Memory B cell (primary cell): ENCODE results near the gene RUFY2.

Experiments used
- ATAC-seq: fragments of 150-1000 bp; cut with Tn5 transposase; 2 replicates; pipeline ENCODE4 v1.10.0; 2021; ENCODE audit warnings: low read depth, mild to moderate bottlenecking, moderate library complexity
- DNase-seq, 2 donors: peaks; one replicate each; pipeline ENCODE4 v3.0.0; 2022; ENCODE audit warnings: low spot score in 2 of 2
- H3K27ac Mint-ChIP-seq: one replicate; pipeline ENCODE4 v1.8.0; 2022; ENCODE audit warnings: mild to moderate bottlenecking, moderate library complexity, mixed read lengths
- H3K27me3 Mint-ChIP-seq: one replicate; pipeline ENCODE4 v1.8.0; 2022; ENCODE audit warnings: mixed read lengths
- H3K36me3 Mint-ChIP-seq: one replicate; pipeline ENCODE4 v1.8.0; 2022; ENCODE audit warnings: mild to moderate bottlenecking, mixed read lengths
- H3K4me1 Mint-ChIP-seq: one replicate; pipeline ENCODE4 v1.8.0; 2022; ENCODE audit warnings: mixed read lengths
- H3K4me3 Mint-ChIP-seq: one replicate; pipeline ENCODE4 v1.8.0; 2022; ENCODE audit warnings: mild to moderate bottlenecking, moderate library complexity, mixed read lengths
- H3K9me3 Mint-ChIP-seq: one replicate; pipeline ENCODE4 v1.8.0; 2022; ENCODE audit warnings: mixed read lengths

Gene RUFY2

DNA sequence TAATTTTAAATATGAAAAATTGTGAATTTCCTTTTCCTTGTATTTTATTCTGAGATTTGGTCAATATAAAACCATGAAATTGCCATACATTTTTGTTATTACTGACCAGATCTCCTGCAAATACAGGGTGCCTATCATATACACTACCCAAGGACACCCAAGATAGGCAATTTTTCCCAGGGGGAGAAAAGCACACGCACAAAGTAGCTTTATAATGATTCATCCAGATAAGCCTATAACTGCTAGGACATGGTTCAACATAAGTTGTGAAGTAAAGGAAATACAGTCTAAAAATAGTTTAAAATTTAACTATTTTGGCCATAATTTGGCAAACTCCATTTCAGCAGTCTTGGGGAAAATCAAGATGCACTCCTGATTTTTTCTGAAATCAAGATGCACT lies 4.8 kb downstream of the RUFY2 start:
- Mint-ChIP-seq H3K27me3 (no peaks in the 10 kb centered on the region), H3K4me1 (peaks cover 14% of the 10 kb centered on the region), H3K36me3 (peaks cover 7% of the 10 kb centered on the region), H3K4me3 (no peak overlapping the region), H3K9me3 (no peaks in the 10 kb centered on the region), H3K27ac (no peak overlapping the region)
- no peak for DNase-seq
- ATAC-seq, result no peak

DNA sequence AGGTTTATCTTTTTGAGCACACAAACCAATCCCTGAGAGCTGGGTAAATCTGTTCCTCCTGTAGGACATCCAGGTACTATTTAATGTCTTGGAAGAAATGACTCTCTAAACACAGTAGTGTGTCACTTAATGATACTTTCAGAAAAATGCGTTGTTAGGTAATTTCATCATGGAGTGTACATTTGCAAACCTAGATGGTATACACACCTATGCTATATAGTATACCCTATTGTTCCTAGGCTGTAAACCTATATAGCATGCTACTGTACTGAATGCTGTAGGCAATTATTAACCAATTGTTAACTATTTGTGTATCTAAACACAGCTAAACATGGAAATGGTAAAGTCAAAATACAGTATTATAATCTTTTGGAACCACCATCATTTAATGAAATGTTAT lies 10.1 kb downstream of the RUFY2 start:
- peaks cover 2% of the 10 kb centered on the region for H3K4me1 Mint-ChIP-seq
- ATAC-seq, result no peak
- H3K9me3 Mint-ChIP-seq, result no peaks in the 10 kb centered on the region
- H3K27ac Mint-ChIP-seq, result no peak overlapping the region
- H3K27me3 Mint-ChIP-seq, result no peaks in the 10 kb centered on the region
- DNase-seq, result no peak
- H3K4me3 Mint-ChIP-seq, result no peak overlapping the region
- peaks cover 14% of the 10 kb centered on the region for H3K36me3 Mint-ChIP-seq

DNA sequence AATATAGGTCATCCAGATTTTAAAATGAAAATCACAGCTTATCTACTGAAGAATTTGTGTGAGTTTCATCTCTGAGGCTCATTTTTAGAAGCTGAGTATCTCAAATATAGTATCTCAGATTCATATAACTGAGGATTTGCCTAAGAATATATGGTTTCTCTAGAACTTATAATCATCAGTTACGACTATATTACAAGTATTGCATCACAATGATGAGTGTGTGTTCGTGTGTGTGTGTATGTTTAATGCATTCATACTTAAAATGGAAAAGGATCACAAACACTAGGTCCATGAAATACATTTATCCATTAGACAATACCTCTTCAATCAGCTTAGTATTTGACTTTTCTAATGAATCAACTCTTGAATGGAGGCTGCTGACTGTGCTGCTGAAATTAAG lies 21.3 kb downstream of the RUFY2 start:
- DNase-seq, result no peak
- no peak for ATAC-seq

DNA sequence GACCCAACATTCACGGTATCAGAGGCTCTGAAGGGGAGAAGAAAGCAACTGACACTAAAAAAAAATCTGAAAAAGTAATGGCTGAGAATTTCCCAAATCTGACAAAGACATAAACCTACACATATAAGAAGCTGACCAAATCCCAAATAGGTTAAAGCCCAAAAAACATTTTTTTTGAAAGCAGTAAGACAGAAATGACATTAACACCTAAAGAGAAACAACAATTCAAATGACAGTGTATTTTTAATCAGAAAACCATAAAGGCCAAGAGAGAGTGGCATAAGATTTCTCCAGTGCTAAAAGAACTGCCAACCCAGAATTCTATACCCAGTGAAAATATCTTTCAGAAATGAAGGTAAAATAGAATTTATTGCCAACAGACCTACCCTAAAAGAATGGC lies 35.5 kb downstream of the RUFY2 start:
- no peak for DNase-seq
- Mint-ChIP-seq H3K27ac (no peak overlapping the region), H3K4me1 (no peaks in the 10 kb centered on the region), H3K27me3 (no peaks in the 10 kb centered on the region), H3K36me3 (peaks cover 37% of the 10 kb centered on the region), H3K9me3 (peaks cover 6% of the 10 kb centered on the region), H3K4me3 (no peak overlapping the region)
- ATAC-seq, result no peak

More for the DNA sequence above, 21.3 kb downstream of the RUFY2 start:
- no peaks in the 10 kb centered on the region for H3K4me1 Mint-ChIP-seq
- no peak overlapping the region for H3K27ac Mint-ChIP-seq
- no peak overlapping the region for H3K4me3 Mint-ChIP-seq
- H3K27me3 Mint-ChIP-seq, result no peaks in the 10 kb centered on the region
- peaks cover 11% of the 10 kb centered on the region for H3K36me3 Mint-ChIP-seq
- H3K9me3 Mint-ChIP-seq, result no peaks in the 10 kb centered on the region

DNA sequence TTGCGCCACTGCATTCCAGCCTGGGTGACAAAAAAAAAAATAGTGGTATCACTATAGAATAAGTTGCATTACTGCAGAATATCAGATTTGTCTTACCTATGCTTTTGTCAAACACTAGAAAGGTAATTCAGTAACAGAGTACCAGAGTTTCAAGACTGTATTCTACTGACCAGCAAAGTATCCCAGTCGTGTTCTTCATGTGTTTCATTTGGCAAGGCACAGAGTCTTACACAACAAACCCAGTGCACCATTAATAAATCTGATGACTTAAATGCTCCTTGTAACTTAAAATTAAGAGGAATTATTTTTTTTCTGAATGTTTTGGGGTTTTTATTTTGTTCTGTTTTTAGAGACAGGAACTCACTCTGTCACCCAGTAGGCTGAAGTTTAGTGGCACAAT lies 40.0 kb downstream of the RUFY2 start:
- no peaks in the 10 kb centered on the region for H3K4me1 Mint-ChIP-seq
- no peaks in the 10 kb centered on the region for H3K27me3 Mint-ChIP-seq
- H3K4me3 Mint-ChIP-seq, result no peak overlapping the region
- no peak for ATAC-seq
- H3K9me3 Mint-ChIP-seq, result peaks cover 3% of the 10 kb centered on the region
- H3K27ac Mint-ChIP-seq, result no peak overlapping the region
- peaks cover 19% of the 10 kb centered on the region for H3K36me3 Mint-ChIP-seq
- DNase-seq, result no peak

DNA sequence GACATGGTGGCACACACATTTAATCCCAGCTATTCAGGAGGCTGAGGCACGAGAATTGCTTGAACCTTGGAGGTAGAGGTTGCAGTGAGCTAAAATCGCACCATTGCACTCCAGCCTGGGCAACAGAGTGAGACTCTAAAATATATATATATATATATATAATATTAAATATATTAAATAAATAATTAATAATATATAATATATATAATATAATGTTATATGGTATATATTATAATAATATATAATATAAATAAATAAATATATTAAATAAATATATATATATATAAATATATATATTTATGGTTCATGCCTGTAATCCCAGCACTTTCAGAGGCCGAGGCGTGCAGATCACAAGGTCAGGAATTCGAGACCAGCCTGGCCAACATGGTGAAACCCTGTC lies 40.5 kb downstream of the RUFY2 start:
- no peak overlapping the region for H3K27ac Mint-ChIP-seq
- no peaks in the 10 kb centered on the region for H3K27me3 Mint-ChIP-seq
- H3K9me3 Mint-ChIP-seq, result peaks cover 3% of the 10 kb centered on the region
- no peaks in the 10 kb centered on the region for H3K4me1 Mint-ChIP-seq
- ATAC-seq (no peak), DNase-seq (no peak)
- no peak overlapping the region for H3K4me3 Mint-ChIP-seq
- peaks cover 16% of the 10 kb centered on the region for H3K36me3 Mint-ChIP-seq

DNA sequence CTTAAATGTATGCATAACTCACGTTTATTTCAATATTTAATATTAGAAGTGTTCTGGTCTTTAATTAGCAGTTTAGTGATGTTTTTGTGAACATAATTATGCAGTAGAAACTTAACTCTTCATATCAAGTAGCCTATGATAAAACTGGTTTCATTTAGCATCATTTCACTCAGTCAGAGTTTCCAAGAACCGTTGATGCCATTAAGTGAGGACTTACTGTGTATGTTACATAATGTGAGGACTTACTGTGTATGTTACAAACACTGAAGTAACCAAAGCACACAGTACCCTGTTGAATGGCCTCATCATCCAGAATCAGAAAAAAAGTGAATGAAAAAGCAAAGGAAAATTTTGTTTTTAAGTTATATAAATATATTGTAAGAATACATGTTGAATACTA lies 41.5 kb downstream of the RUFY2 start:
- Mint-ChIP-seq H3K9me3 (peaks cover 3% of the 10 kb centered on the region), H3K27ac (no peak overlapping the region), H3K4me3 (no peak overlapping the region), H3K36me3 (peaks cover 12% of the 10 kb centered on the region), H3K27me3 (no peaks in the 10 kb centered on the region), H3K4me1 (no peaks in the 10 kb centered on the region)
- DNase-seq (no peak), ATAC-seq (no peak)

DNA sequence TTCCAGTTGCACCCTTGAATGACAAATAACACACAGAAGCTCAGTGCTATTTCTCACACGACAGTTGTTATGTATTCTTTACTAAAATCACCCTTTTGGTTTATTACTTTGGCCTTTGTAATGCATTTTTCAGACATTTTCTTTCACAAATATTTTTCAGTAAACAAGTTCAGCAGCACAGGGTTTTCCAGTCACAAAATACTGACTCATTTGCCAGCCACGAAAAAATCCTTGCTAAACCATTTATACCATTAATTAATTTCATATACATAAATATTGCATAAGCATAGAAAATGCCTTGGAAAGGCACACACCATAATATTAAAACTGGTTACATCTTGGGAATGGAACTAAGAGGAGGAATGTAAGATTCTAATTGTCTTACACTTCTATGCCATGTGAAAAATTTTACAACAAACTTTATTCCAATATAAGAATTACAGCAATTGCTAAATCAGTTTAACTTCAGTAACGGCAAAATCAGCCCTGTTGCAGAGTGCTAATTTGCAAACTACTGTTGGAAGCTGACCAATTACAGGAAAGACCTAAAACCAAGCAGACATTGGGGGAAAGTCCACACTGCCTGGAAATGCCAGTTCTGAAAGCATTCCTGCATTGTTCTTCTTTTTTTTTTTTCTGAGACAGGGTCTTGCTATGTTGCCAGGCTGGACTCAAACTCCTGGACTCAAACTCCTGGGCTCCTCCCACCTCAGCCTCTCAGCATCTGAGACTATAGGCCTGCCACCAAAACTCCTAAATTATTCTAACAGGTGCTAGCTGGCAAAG lies 42.8 kb downstream of the RUFY2 start:
- DNase-seq (no peak), ATAC-seq (no peak)
- no peaks in the 10 kb centered on the region for H3K27me3 Mint-ChIP-seq
- H3K27ac Mint-ChIP-seq, result peak overlapping the region; percentile 67
- H3K4me3 Mint-ChIP-seq, result no peak overlapping the region
- H3K36me3 Mint-ChIP-seq, result peaks cover 9% of the 10 kb centered on the region
- H3K4me1 Mint-ChIP-seq, result no peaks in the 10 kb centered on the region
- no peaks in the 10 kb centered on the region for H3K9me3 Mint-ChIP-seq

DNA sequence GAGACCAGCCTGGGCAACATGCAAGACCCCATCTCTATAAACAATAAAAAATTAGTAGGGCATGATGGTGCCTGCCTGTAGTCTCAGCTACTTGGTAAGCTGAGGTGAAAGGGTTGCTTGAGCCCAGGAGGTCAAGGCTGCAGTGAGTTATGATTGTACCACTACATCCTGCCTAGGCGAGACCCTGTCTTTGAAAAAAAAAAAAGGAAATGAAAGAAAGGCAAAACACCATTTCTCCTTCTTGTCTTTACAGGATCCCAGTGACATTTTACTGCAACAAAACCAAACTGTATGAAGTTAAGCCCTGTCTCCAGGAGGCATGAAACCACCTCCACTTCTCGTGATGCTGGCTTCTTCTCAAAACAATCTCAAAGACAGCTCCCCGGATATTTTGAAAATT lies 44.5 kb downstream of the RUFY2 start:
- Mint-ChIP-seq H3K36me3 (peaks cover 7% of the 10 kb centered on the region), H3K27ac (peak overlapping the region; percentile 45), H3K27me3 (no peaks in the 10 kb centered on the region), H3K4me3 (no peak overlapping the region), H3K4me1 (no peaks in the 10 kb centered on the region), H3K9me3 (no peaks in the 10 kb centered on the region)
- DNase-seq, result no peak
- no peak for ATAC-seq

DNA sequence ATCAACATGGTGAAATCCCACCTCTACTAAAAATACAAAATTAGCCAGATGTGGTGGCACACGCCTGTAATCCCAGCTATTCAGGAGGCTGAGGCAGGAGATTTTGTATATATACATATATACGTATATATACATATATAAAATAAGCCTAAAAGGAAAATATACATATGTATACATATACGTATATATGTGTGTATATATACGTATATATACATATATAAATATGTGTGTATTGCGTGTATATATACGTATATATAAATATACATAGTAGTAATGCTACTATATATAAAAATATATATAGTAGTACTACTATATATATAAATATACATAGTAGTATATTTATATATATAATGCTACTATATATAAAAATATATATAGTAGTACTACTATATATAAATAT lies 47.9 kb downstream of the RUFY2 start:
- DNase-seq (no peak), ATAC-seq (no peak)
- Mint-ChIP-seq H3K36me3 (peaks cover 8% of the 10 kb centered on the region), H3K4me3 (no peak overlapping the region), H3K4me1 (no peaks in the 10 kb centered on the region), H3K27ac (no peak overlapping the region), H3K9me3 (no peaks in the 10 kb centered on the region), H3K27me3 (no peaks in the 10 kb centered on the region)

DNA sequence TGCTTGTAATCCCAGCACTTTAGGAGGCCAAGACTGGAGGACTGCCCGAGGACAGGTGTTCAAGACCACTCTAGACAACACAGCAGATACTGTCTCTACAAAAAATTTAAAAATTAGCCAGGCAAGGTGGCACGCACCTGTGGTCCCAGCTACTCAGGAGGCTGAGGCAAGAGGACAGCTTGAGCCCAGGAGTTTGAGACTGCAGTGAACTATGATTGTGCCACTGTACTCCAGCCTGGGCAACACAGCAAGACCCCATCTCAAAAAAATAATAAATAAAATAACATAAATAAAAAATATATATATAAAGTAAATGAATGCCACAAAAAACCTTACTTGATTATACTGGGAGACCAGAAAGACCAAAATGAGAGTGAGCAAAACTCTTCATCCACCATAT lies 53.5 kb downstream of the RUFY2 start:
- H3K4me3 Mint-ChIP-seq, result no peak overlapping the region
- ATAC-seq (no peak), DNase-seq (no peak)
- no peaks in the 10 kb centered on the region for H3K9me3 Mint-ChIP-seq
- H3K27ac Mint-ChIP-seq, result peak overlapping the region; percentile 38
- no peaks in the 10 kb centered on the region for H3K4me1 Mint-ChIP-seq
- peaks cover 14% of the 10 kb centered on the region for H3K36me3 Mint-ChIP-seq
- H3K27me3 Mint-ChIP-seq, result no peaks in the 10 kb centered on the region

DNA sequence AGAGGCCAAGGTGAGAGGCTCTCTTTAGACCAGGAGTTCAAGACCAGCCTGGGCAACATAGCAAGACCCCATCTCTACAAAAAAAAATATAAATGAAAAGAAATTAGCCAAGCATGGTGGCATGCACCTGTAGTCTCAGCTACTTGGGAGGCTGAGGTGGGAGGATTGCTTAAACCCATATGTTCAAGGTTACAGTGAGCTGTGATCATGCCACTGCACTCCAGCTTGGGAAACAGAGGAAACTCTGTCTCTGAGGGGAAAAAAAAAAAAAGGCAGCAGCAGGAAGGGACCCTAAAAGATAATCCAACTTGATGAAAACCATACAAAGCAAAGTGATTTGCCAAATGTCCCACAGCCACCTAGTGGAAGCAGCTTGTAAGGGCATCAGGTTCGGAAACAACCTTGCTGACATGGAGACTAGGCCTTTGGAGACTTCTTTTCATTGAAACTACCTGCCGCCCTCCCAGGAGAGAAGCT lies 58.8 kb downstream of the RUFY2 start:
- no peaks in the 10 kb centered on the region for H3K27me3 Mint-ChIP-seq
- peak; percentile 62 for ATAC-seq
- DNase-seq, result peak; percentile 18 to 23
- no peaks in the 10 kb centered on the region for H3K9me3 Mint-ChIP-seq
- H3K4me1 Mint-ChIP-seq, result no peaks in the 10 kb centered on the region
- no peak overlapping the region for H3K4me3 Mint-ChIP-seq
- H3K27ac Mint-ChIP-seq, result peak overlapping the region; percentile 73
- H3K36me3 Mint-ChIP-seq, result peaks cover 17% of the 10 kb centered on the region

DNA sequence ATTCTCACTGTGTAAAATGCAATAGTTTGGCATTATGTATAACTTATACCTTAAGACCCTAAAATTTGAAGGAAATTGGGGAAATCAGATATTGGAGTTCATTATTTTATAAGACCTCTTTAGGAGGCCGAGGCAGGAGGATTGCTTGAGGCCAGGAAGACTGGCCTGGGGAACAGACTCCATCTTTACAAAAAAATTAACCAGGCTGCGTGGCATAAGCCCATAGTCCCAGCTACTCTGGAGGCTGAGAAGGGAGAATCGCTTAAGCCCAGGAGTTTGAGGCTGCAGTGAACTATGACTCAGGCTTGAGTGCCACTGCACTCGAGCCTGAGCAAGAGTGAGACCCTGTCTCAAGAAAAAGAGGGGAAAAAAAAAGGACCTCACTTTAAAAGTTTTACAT lies 60.3 kb downstream of the RUFY2 start:
- no peak for ATAC-seq
- Mint-ChIP-seq H3K27ac (no peak overlapping the region), H3K9me3 (no peaks in the 10 kb centered on the region), H3K27me3 (no peaks in the 10 kb centered on the region), H3K4me1 (no peaks in the 10 kb centered on the region), H3K4me3 (no peak overlapping the region), H3K36me3 (peaks cover 15% of the 10 kb centered on the region)
- no peak for DNase-seq

DNA sequence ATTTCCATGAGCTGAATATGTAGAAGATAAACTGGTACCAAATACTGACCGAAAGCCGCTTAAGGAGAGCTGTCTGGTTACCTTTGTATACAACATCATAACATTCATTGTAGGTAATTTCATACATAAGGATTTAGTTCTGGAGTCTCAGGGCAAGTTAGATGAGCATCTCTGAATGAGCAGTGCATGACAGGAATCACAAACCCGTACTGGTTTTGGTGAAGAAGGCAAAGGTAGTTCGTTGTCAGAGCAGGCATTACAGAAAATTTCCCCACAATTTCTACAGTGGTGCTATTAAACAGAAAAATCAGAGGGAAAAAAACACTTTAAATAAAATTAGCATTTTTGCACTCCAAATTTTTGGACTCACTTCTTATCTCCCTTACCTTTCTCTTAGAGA lies 61.5 kb downstream of the RUFY2 start:
- DNase-seq (no peak), ATAC-seq (no peak)
- Mint-ChIP-seq H3K27me3 (no peaks in the 10 kb centered on the region), H3K4me3 (no peak overlapping the region), H3K9me3 (no peaks in the 10 kb centered on the region), H3K4me1 (no peaks in the 10 kb centered on the region), H3K36me3 (peaks cover 21% of the 10 kb centered on the region), H3K27ac (peak overlapping the region; percentile 73)

DNA sequence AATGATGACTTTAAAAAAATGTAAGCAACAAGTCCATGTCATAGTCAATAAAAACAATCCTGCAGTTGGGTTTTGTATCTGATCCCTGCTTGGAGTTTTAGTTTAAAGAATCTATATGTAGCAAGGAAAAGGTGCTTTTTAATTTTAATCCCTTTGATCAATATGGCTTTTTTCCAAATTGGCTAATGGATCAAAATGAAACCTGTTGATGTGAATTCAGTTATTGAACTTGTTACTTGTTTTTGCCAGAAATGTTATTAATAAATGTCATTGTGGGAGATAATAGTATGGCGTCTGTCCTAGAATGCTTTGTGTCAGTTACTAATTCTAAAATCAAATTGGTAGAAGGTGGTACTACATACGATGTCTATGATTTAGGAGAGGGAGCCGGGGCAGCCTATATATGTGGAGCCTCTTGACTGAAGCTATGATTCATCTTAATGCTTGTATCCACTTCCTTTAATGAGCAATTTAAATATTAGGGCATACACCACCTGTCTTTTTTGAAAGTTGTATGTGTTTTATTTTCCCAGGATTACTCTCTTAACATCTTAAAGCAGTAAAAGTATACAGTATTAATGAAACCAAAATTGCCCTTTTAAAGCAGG lies 64.1 kb downstream of the RUFY2 start:
- no peak overlapping the region for H3K4me3 Mint-ChIP-seq
- ATAC-seq, result no peak
- no peaks in the 10 kb centered on the region for H3K27me3 Mint-ChIP-seq
- H3K9me3 Mint-ChIP-seq, result no peaks in the 10 kb centered on the region
- DNase-seq, result no peak
- no peak overlapping the region for H3K27ac Mint-ChIP-seq
- peaks cover 33% of the 10 kb centered on the region for H3K36me3 Mint-ChIP-seq
- no peaks in the 10 kb centered on the region for H3K4me1 Mint-ChIP-seq
